ENCODE data around the gene C10orf88. TPM values are rescaled to one million over a fixed set of nuclear protein-coding genes. Genes with fewer than 3 reads are reported as not detected.

C10orf88 gene
- total and polyA plus RNA-seq, 2 of the 8 experiments (the other 6 are each of a cell fraction or from before 2014, with no cell fraction given), result 3.2 to 11.0 TPM

GRCh38 chr10:122981066-122981464, 27.0 kb upstream of the C10orf88 start (continued):
- TF ChIP-seq GABPA (IDR thresholded peaks at IDR 0.05; ENCODE audit: borderline replicate concordance, insufficient read depth, low read length) (no peak), JUN (IDR thresholded peaks at IDR 0.05; ENCODE audit: low read depth, low read length) (no peak), TAF7 (optimal IDR thresholded peaks at IDR 0.05; ENCODE audit: borderline replicate concordance, low read depth, low read length) (no peak), MAX (IDR thresholded peaks at IDR 0.05) (no peak), CBX5 (IDR thresholded peaks at IDR 0.05; ENCODE audit: low read depth, low read length) (no peak)
- TF ChIP-seq, protein P1, sequence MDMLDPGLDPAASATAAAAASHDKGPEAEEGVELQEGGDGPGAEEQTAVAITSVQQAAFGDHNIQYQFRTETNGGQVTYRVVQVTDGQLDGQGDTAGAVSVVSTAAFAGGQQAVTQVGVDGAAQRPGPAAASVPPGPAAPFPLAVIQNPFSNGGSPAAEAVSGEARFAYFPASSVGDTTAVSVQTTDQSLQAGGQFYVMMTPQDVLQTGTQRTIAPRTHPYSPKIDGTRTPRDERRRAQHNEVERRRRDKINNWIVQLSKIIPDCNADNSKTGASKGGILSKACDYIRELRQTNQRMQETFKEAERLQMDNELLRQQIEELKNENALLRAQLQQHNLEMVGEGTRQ (IDR thresholded peaks at IDR 0.05; ENCODE audit: low read length), result no peak
